PC-3 (cell line): Measurements from ENCODE around the gene STN1.

Source experiments
- CTCF ChIP-seq: fragments of 300-600 bp; sonication (generic); conservative IDR thresholded peaks from 2 replicates; pipeline ENCODE4 v1.5.1; 2017; ENCODE audit warnings: antibody characterized with exemption, low read depth, mild to moderate bottlenecking, low read length
- EZH2 ChIP-seq: fragments of 300-600 bp; sonication (generic); IDR thresholded peaks from one replicate; pipeline ENCODE4 v1.6.1; 2017; ENCODE audit warnings: antibody characterized with exemption, mild to moderate bottlenecking, low read length; ENCODE audit not compliant: unreplicated experiment

- TF ChIP-seq EZH2 (no peak), CTCF (peak; percentile 87)
Measured at GRCh38 chr10:103888113-103888841, 29.7 kb downstream of the STN1 start.
